ENCODE measurements around the gene MFSD6L.

MFSD6L gene

GRCh38 chr17:8791910-8792270 lies 7.3 kb downstream of the MFSD6L start:
- TF ChIP-seq, protein P1, sequence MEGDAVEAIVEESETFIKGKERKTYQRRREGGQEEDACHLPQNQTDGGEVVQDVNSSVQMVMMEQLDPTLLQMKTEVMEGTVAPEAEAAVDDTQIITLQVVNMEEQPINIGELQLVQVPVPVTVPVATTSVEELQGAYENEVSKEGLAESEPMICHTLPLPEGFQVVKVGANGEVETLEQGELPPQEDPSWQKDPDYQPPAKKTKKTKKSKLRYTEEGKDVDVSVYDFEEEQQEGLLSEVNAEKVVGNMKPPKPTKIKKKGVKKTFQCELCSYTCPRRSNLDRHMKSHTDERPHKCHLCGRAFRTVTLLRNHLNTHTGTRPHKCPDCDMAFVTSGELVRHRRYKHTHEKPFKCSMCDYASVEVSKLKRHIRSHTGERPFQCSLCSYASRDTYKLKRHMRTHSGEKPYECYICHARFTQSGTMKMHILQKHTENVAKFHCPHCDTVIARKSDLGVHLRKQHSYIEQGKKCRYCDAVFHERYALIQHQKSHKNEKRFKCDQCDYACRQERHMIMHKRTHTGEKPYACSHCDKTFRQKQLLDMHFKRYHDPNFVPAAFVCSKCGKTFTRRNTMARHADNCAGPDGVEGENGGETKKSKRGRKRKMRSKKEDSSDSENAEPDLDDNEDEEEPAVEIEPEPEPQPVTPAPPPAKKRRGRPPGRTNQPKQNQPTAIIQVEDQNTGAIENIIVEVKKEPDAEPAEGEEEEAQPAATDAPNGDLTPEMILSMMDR (IDR thresholded peaks at IDR 0.05; ENCODE audit: control insufficient read depth, extremely low read depth, insufficient read depth) = no peak
- DNase-seq (ENCODE audit: low read depth) = no peak
- no peak overlapping the region for H3K4me3 ChIP-seq (ENCODE audit: low read depth, low read length)

DNA sequence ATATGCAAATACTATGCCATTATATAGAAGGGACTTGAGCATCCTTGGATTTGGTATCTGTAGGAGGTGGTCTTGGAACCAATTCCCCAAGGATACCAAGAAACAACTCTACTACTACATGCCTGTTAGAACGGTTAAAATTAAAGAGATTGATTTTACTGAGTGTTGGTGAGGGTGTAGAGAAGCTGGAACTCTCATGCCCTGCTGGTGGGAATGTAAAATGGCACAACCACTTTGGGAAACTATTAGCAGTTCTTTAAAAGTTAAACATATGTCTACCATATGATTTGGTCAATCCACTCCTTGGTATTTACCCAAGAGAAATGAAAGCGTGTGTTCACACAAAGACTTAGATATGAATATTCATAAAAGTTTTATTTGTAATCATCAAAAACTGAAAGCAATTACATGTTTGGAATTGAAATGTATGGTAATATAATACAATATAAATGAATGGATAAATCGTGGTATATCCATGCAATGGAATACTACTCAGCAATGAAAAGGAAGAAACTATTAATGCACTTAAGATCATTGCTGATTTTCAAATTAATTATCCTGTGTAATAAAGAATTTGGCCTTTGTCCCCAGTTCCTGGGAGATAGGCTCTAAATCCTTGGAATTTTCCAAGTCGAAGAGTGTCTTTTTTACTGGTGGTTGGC lies 7.8 kb downstream of the MFSD6L start:
- no peak overlapping the region for H3K4me3 ChIP-seq (ENCODE audit: low read depth, low read length)
- TF ChIP-seq, protein P1 (IDR thresholded peaks at IDR 0.05; ENCODE audit: control insufficient read depth, extremely low read depth, insufficient read depth) = no peak
- no peak for DNase-seq (ENCODE audit: low read depth)

GRCh38 chr17:8789743-8790142 lies 9.4 kb downstream of the MFSD6L start:
- H3K4me3 ChIP-seq (ENCODE audit: low read depth, low read length) = no peak overlapping the region
- TF ChIP-seq, protein P1 (IDR thresholded peaks at IDR 0.05; ENCODE audit: control insufficient read depth, extremely low read depth, insufficient read depth) = no peak
- DNase-seq (ENCODE audit: low read depth) = no peak

GRCh38 chr17:8788998-8789397 lies 10.2 kb downstream of the MFSD6L start:
- no peak for DNase-seq (ENCODE audit: low read depth)
- no peak overlapping the region for H3K4me3 ChIP-seq (ENCODE audit: low read depth, low read length)
- TF ChIP-seq, protein P1 (IDR thresholded peaks at IDR 0.05; ENCODE audit: control insufficient read depth, extremely low read depth, insufficient read depth) = no peak

DNA sequence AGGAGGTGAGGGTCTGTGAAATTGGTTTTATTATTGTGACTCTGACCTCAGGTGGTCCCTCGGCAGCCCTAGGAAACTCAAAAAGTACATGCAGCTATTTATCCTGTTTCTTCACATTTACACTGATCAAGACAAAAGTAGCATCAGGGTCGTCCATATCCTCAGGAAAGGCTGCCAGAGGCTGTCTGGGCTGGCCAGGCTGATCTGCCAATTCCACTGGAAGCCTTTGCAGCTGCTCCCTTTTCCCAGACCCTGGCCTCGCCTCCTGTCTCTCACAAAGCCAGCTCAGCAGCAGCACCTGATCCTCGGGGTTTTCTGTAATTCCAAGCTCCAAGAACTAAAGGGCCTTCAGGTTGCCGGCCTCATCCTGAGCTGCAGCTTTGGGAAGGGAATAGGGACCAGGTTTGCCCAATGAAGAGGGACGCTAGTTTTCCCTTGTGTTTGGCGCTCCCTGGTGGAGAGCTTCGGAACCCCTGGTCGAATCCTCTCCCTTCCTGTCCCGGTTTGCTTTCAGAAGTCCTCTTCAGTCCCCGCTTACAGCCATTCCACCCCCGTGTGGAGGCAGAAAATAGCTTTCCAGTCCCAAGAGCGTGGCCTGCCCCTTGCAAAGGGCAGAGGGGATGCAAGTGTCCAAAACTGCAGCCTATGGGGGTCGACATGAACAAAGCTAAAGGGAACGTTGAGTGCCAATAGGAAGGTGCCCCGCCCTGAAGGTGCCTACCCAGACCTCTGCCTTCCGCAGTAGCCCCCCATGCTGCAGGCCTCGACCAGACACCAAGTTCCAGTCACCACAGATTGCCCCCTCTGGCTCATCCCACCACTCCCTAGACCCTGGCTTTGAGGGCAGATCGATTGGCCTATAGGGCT lies 13.4 kb downstream of the MFSD6L start:
- H3K4me3 ChIP-seq (ENCODE audit: low read depth, low read length) = no peak overlapping the region
- TF ChIP-seq, protein P1 (IDR thresholded peaks at IDR 0.05; ENCODE audit: control insufficient read depth, extremely low read depth, insufficient read depth) = peak; percentile 83
- peak; percentile 34 for DNase-seq (ENCODE audit: low read depth)

DNA sequence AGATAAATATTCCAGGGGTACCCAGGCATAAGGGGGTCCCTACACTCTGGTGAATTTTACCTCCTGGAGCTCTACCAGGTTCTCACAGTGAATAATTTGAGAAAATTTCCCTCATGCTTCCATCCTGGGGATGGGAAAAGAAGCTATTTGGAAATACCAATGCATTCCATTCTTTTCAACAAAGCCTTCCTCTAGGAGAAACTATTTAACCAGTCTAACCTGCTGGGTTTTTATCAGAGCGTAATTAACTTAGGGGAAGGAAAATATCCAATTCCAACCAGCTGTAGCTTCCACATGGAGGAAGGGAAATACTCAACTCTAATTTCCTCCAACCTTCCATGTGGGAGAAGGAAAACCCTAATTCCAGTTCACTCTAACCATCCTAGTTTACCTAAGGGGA lies 17.0 kb downstream of the MFSD6L start:
- DNase-seq (ENCODE audit: low read depth) = no peak
- TF ChIP-seq, protein P1 (IDR thresholded peaks at IDR 0.05; ENCODE audit: control insufficient read depth, extremely low read depth, insufficient read depth) = no peak
- H3K4me3 ChIP-seq (ENCODE audit: low read depth, low read length) = no peak overlapping the region
